H1 (cell line): ENCODE results near the gene NUBP1. TPM values are rescaled to one million over a fixed set of nuclear protein-coding genes. Genes with fewer than 3 reads are reported as not detected.

Experiments
- CTCF ChIA-PET: fragments of 300-600 bp; sonication (Branson Sonifier 250); formaldehyde crosslinking; loops from one replicate; lab custom pipeline; 2021; ENCODE audit not compliant: partially characterized antibody; lab: Charles Lee
- POLR2A ChIA-PET: fragments of 300-600 bp; sonication (Branson Sonifier 250); formaldehyde crosslinking; loops from one replicate; lab custom pipeline; 2021; ENCODE audit warnings: inconsistent platforms; ENCODE audit not compliant: partially characterized antibody; lab: Charles Lee
- DNase-seq, 2 experiments: peaks; one replicate each; pipeline versions ENCODE4 v3.0.0 to v3.0.0-alpha.2; 2010 to 2022; ENCODE audit warnings: low spot score in 2 of 2, low read depth in 1 of 2, mixed read lengths in 1 of 2
- FAIRE-seq: peaks from 2 replicates; lab custom pipeline; 2011; peaks lifted over from hg19 to GRCh38; lab: Jason Lieb, UNC
- H2AFZ ChIP-seq: 2 replicates; pipeline ENCODE4 v1.8.1; 2012; ENCODE audit warnings: low read length, inconsistent platforms
- H2AK5ac ChIP-seq: 2 replicates; pipeline ENCODE4 v1.6.1; 2013; ENCODE audit warnings: low read depth, low read length
- H2BK120ac ChIP-seq: replicated peaks from 2 replicates; pipeline ENCODE3; 2013; ENCODE audit warnings: low read depth, low read length, inconsistent platforms
- H2BK12ac ChIP-seq: 2 replicates; pipeline ENCODE4 v1.6.1; 2013; ENCODE audit warnings: low read depth, low read length
- H2BK15ac ChIP-seq: 2 replicates; pipeline ENCODE4 v1.6.1; 2013; ENCODE audit warnings: low read length
- H2BK20ac ChIP-seq: 2 replicates; pipeline ENCODE4 v1.6.1; 2013; ENCODE audit warnings: low read length
- H2BK5ac ChIP-seq: 2 replicates; pipeline ENCODE4 v1.6.1; 2013; ENCODE audit warnings: low read depth, low read length
- H3K14ac ChIP-seq: 2 replicates; pipeline ENCODE4 v1.6.1; 2013; ENCODE audit warnings: inconsistent platforms; ENCODE audit not compliant: insufficient read length
- H3K18ac ChIP-seq: 2 replicates; pipeline ENCODE4 v1.6.1; 2013; ENCODE audit warnings: low read length; ENCODE audit errors: extremely low read depth
- H3K23ac ChIP-seq: 2 replicates; pipeline ENCODE4 v1.6.1; 2013; ENCODE audit warnings: inconsistent platforms; ENCODE audit not compliant: insufficient read length
- H3K23me2 ChIP-seq: 2 replicates; pipeline ENCODE4 v1.6.1; 2013; ENCODE audit warnings: low read depth, low read length
- H3K27ac ChIP-seq: 2 replicates; pipeline ENCODE4 v1.6.1; 2011; ENCODE audit warnings: low read depth, low read length, inconsistent platforms
- H3K27me3 ChIP-seq, 4 experiments: replicated peaks in 1 of 4; 1 replicate in 1 of 4; 2 replicates in 3 of 4; pipeline versions ENCODE4 v1.6.1 to v1.8.1; 2011 to 2013; ENCODE audit warnings: low read length in 3 of 4, mild to moderate bottlenecking in 3 of 4, inconsistent platforms in 2 of 4, mixed read lengths in 2 of 4, moderate library complexity in 1 of 4; ENCODE audit not compliant: control insufficient read depth in 3 of 4, insufficient read depth in 3 of 4; ENCODE audit errors: extremely low read depth in 1 of 4
- H3K36me3 ChIP-seq, 4 experiments: 2 replicates each; pipeline versions ENCODE4 v1.6.1 to v1.8.1; 2011 to 2013; ENCODE audit warnings: mild to moderate bottlenecking in 4 of 4, low read length in 3 of 4, moderate library complexity in 2 of 4, control low read depth in 1 of 4, inconsistent platforms in 1 of 4; ENCODE audit not compliant: insufficient read depth in 4 of 4, control insufficient read depth in 2 of 4
- H3K4ac ChIP-seq: replicated peaks from 2 replicates; pipeline ENCODE3; 2013; ENCODE audit warnings: low read length, low read depth, mixed read lengths, inconsistent platforms; ENCODE audit not compliant: insufficient read length
- H3K4me1 ChIP-seq, 4 experiments: replicated peaks in 1 of 4; 1 replicate in 1 of 4; 2 replicates in 3 of 4; pipeline versions ENCODE4 v1.6.1 to v1.8.1; 2011 to 2013; ENCODE audit warnings: low read length in 3 of 4, inconsistent platforms in 2 of 4, mixed read lengths in 1 of 4; ENCODE audit not compliant: insufficient read depth in 4 of 4, control insufficient read depth in 3 of 4
- H3K4me2 ChIP-seq, 2 experiments: 2 replicates each; pipeline versions ENCODE4 v1.6.1 to v1.8.1; 2011 to 2013; ENCODE audit warnings: low read depth in 2 of 2, low read length in 2 of 2, control low read depth in 1 of 2, inconsistent platforms in 1 of 2, mild to moderate bottlenecking in 1 of 2; ENCODE audit not compliant: insufficient read depth in 1 of 2
- H3K4me3 ChIP-seq, 4 experiments: fragments of 200-600, 300-600 bp in 1 of 4; sonication (generic), shearing (Covaris generic), sonication (Bioruptor Twin) in 1 of 4; 2 replicates each; pipeline versions ENCODE4 v1.5.1 to v1.8.1; 2011 to 2016; ENCODE audit warnings: low read length in 4 of 4, low read depth in 3 of 4, control low read depth in 2 of 4, inconsistent platforms in 2 of 4, mild to moderate bottlenecking in 2 of 4, mixed read lengths in 1 of 4, moderate library complexity in 1 of 4; ENCODE audit not compliant: insufficient read depth in 2 of 4; ENCODE audit errors: extremely low read depth in 1 of 4
- H3K56ac ChIP-seq: replicated peaks from 2 replicates; pipeline ENCODE3; 2013; ENCODE audit warnings: low read depth, mild to moderate bottlenecking, mixed read lengths, low read length, inconsistent platforms; ENCODE audit not compliant: insufficient read length
- H3K79me1 ChIP-seq: 2 replicates; pipeline ENCODE4 v1.6.1; 2013; ENCODE audit warnings: low read depth, low read length, control low read depth
- H3K79me2 ChIP-seq, 2 experiments: 2 replicates each; pipeline versions ENCODE4 v1.6.1 to v1.8.1; 2012 to 2013; ENCODE audit warnings: low read length in 2 of 2, mild to moderate bottlenecking in 2 of 2, inconsistent platforms in 1 of 2; ENCODE audit not compliant: insufficient read depth in 2 of 2, control insufficient read depth in 1 of 2
- H3K9ac ChIP-seq, 4 experiments: replicated peaks in 1 of 4; 1 replicate in 1 of 4; 2 replicates in 3 of 4; pipeline versions ENCODE4 v1.6.1 to v1.8.1; 2011 to 2013; ENCODE audit warnings: low read depth in 3 of 4, low read length in 3 of 4, control low read depth in 2 of 4, mild to moderate bottlenecking in 2 of 4, moderate library complexity in 2 of 4, inconsistent platforms in 1 of 4; ENCODE audit errors: extremely low read depth in 1 of 4
- H3K9me3 ChIP-seq, 2 experiments: 2 replicates each; pipeline versions ENCODE4 v1.6.1 to v1.8.1; 2012 to 2013; ENCODE audit warnings: mild to moderate bottlenecking in 2 of 2, moderate library complexity in 2 of 2, control low read depth in 1 of 2, inconsistent platforms in 1 of 2, low read depth in 1 of 2, low read length in 1 of 2, mixed read lengths in 1 of 2; ENCODE audit not compliant: insufficient read depth in 2 of 2
- H4K20me1 ChIP-seq, 2 experiments: replicated peaks in 1 of 2; 2 replicates each; pipeline versions ENCODE3 to v1.8.1; 2011 to 2013; ENCODE audit warnings: inconsistent platforms in 2 of 2, low read length in 2 of 2, mild to moderate bottlenecking in 1 of 2; ENCODE audit not compliant: insufficient read depth in 2 of 2, control insufficient read depth in 1 of 2
- H4K5ac ChIP-seq: 2 replicates; pipeline ENCODE4 v1.6.1; 2013; ENCODE audit warnings: low read length, low read depth, mixed read lengths, inconsistent platforms; ENCODE audit not compliant: insufficient read length
- H4K8ac ChIP-seq: 2 replicates; pipeline ENCODE4 v1.8.0; 2013; ENCODE audit warnings: mild to moderate bottlenecking, moderate library complexity, low read length, inconsistent platforms; ENCODE audit not compliant: insufficient read depth; ENCODE audit errors: extremely low read depth
- H4K91ac ChIP-seq: replicated peaks from 2 replicates; pipeline ENCODE3; 2013; ENCODE audit warnings: low read length, mixed read lengths, inconsistent platforms; ENCODE audit not compliant: insufficient read length
- ASH2L ChIP-seq: fragments of 200-600, 300-600 bp; sonication (generic); IDR thresholded peaks from one replicate; pipeline ENCODE4 v1.7.1; 2017; ENCODE audit warnings: low read length
- RAD21 ChIP-seq, 2 experiments: IDR thresholded peaks in 1 of 2; conservative IDR thresholded peaks in 1 of 2; 2 replicates each; pipeline ENCODE4 v1.6.1; 2011; ENCODE audit warnings: low read depth in 2 of 2, low read length in 2 of 2, improper control_type of control experiment in 1 of 2, inconsistent platforms in 1 of 2, mild to moderate bottlenecking in 1 of 2, moderate library complexity in 1 of 2
- SIN3A ChIP-seq, 2 experiments: IDR thresholded peaks in 1 of 2; conservative IDR thresholded peaks in 1 of 2; 2 replicates each; pipeline ENCODE4 v1.6.1; 2011 to 2012; ENCODE audit warnings: low read length in 2 of 2, improper control_type of control experiment in 1 of 2, low read depth in 1 of 2, mild to moderate bottlenecking in 1 of 2
- SP1 ChIP-seq: IDR thresholded peaks from 2 replicates; pipeline ENCODE4 v1.6.1; 2011; ENCODE audit warnings: low read depth, low read length
- WGBS, 2 experiments: shearing (Covaris generic) in 1 of 2; methylation state at CpG; one replicate each; pipeline versions ENCODE4 v1.1.6 to v1.1.7; 2013 to 2015; ENCODE audit warnings: low lambda C conversion rate in 2 of 2, mixed read lengths in 2 of 2, inconsistent platforms in 1 of 2, low coverage in 1 of 2, missing lambda C conversion rate in 1 of 2; ENCODE audit not compliant: insufficient replicate concordance in 2 of 2, insufficient coverage in 1 of 2, insufficient read length in 1 of 2; ENCODE audit errors: extremely low coverage in 1 of 2, missing lambda C conversion rate in 1 of 2; 5-methylcytosine and 5-hydroxymethylcytosine counted together
- polyA plus RNA-seq, 7 experiments: library from polyadenylated mRNA; depleted of rRNA in 3 of 7; stranded (reverse) in 5 of 7; unstranded in 2 of 7; fragments of >200 nt in 5 of 7; fragments of 200-250 nt in 2 of 7; gene quantifications; 1 replicate in 5 of 7; 2 replicates in 1 of 7; 4 replicates in 1 of 7; pipeline versions ENCODE4 v1.2.1 to v1.2.3, GENCODE V29; 2011 to 2013; ENCODE audit warnings: missing spikeins in 2 of 7, mixed read lengths in 2 of 7
- total RNA-seq: library from RNA; stranded (reverse); fragmentation: NEBNext Ultra II Directional; extraction: Animal tissue kit (Norgen Biotek cat#: 25700); gene quantifications from 2 replicates; pipeline ENCODE4 v1.2.1, GENCODE V29; 2021
- TF ChIP-seq, protein P1 (sequence below): IDR thresholded peaks from 2 replicates; pipeline ENCODE4 v1.6.1; 2012; ENCODE audit warnings: inconsistent platforms

The NUBP1 gene
- total and polyA plus RNA-seq, 2 of the 8 experiments (the other 6 are each of a cell fraction or from before 2014, with no cell fraction given), result 28.2 to 32.2 TPM

DNA sequence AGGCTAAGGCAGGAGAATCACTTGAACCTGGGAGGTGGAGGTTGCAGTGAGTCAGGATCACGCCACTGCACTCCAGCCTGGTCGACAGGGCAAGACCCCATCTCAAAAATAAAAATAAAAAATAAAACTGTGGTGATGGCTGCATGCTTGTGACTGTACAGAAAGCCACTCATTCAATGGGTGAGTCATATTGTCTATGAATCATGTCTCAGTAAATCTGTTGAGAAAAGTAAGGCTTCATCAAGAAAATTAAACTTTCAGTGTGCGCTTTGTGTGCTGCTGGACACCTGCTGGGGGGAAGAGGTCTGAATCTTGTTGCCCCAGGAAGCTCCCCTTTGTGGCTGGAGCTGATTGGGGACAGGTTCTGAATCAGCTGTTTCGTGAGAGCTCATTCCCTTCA, 11.3 kb downstream of the NUBP1 start:
- Histone ChIP-seq H3K4me1 (no peaks in the 10 kb centered on the region), H4K8ac (no peak overlapping the region)

More for the DNA sequence above, 11.3 kb downstream of the NUBP1 start:
- Histone ChIP-seq H4K91ac (no peak overlapping the region), H3K9me3 (no peaks in the 10 kb centered on the region), H3K4me2 (no peak overlapping the region), H2AK5ac (no peak overlapping the region), H3K79me1 (no peaks in the 10 kb centered on the region), H2BK5ac (no peak overlapping the region), H2BK120ac (no peak overlapping the region), H3K27ac (no peak overlapping the region), H3K18ac (no peak overlapping the region), H3K4me3 (no peak overlapping the region), H4K20me1 (no peaks in the 10 kb centered on the region), H3K56ac (no peak overlapping the region), H3K9ac (no peak overlapping the region), H2AFZ (no peak overlapping the region), H3K23ac (no peak overlapping the region), H3K23me2 (no peaks in the 10 kb centered on the region), H2BK20ac (no peak overlapping the region), H3K79me2 (no peaks in the 10 kb centered on the region), H3K27me3 (no peaks in the 10 kb centered on the region), H3K36me3 (peaks cover 0 to 17% (median 11%) of the 10 kb centered on the region in 4 experiments; a peak in 6 of 8 replicates)
- CTCF ChIA-PET, result interaction anchor here (0.8 to 0.9 kb wide), 2 partner anchors 152 to 552 kb away, joined by 3 read pairs; no protein-coding TSS in a partner anchor
- no peak for FAIRE-seq
- WGBS, 2 experiments, result 89% methylated on average over 4 of the region's 4 CpGs; no CpG with 5 or more reads in 1 of the 2 experiments
- TF ChIP-seq ASH2L, result no peak
- TF ChIP-seq, protein P1, sequence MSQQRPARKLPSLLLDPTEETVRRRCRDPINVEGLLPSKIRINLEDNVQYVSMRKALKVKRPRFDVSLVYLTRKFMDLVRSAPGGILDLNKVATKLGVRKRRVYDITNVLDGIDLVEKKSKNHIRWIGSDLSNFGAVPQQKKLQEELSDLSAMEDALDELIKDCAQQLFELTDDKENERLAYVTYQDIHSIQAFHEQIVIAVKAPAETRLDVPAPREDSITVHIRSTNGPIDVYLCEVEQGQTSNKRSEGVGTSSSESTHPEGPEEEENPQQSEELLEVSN, result no peak
- no peak for TF ChIP-seq SP1
- no peak for TF ChIP-seq SIN3A (conservative IDR thresholded peaks at IDR 0.05 in 1 of 2, IDR thresholded peaks at IDR 0.05 in 1 of 2; ENCODE audit: low read depth in 1 of 2, low read length in 2 of 2)
- no peak for TF ChIP-seq RAD21 (IDR thresholded peaks at IDR 0.05 in 1 of 2, conservative IDR thresholded peaks at IDR 0.05 in 1 of 2; ENCODE audit: low read depth in 2 of 2, low read length in 2 of 2)
- TF ChIP-seq, all 59 proteins: peak for 0
- no peak overlapping the region for H3K4ac ChIP-seq
- H2BK15ac ChIP-seq, result no peak overlapping the region
- no peak overlapping the region for H2BK12ac ChIP-seq
- H4K5ac ChIP-seq, result no peak overlapping the region
- H3K14ac ChIP-seq, result no peak overlapping the region
- no peak for DNase-seq
- POLR2A ChIA-PET, result no interaction called here
